OCI-LY3 (cell line): ENCODE measurements around the gene ORC4.

Source experiments
- CTCF ChIP-seq: fragments of 200-600, 300-600 bp; sonication (generic); IDR thresholded peaks from 2 replicates; pipeline ENCODE4 v1.5.1; 2014; ENCODE audit warnings: antibody characterized with exemption, low read length, low read depth
- EZH2phosphoT487 ChIP-seq: fragments of 200-600 bp; shearing (Covaris generic); IDR thresholded peaks from 2 replicates; pipeline ENCODE4 v1.6.1; 2018; ENCODE audit warnings: antibody characterized with exemption, mixed run types, low read depth

- TF ChIP-seq CTCF: no peak
- no peak for TF ChIP-seq EZH2phosphoT487
These were observed 6.7 kb downstream of the ORC4 start for GRCh38 chr2:148013876-148014275.
